DMS153 treated with DMSO at 0.1 percent for 48 hours (cell line): ENCODE results near the gene NUDT2.
"Not testable (repeated sequence)": the region's sequence is repeated elsewhere in the genome, so short reads cannot be mapped to it uniquely, and the experiment has no call there.

Experiments used
- DNase-seq: peaks from one replicate; lab custom pipeline; 2025; ENCODE audit not compliant: unreplicated experiment; lab: John Stamatoyannopoulos, UW

NUDT2 gene

GRCh38 chr9:34328987-34329832 lies at the start of gene NUDT2, which contains the start of gene KIF24:
Gene NUDT2, plus strand, starts transcription at chr9:34329569. Its CDS starts 9,471 bp downstream, at chr9:34339040.
Gene KIF24, minus strand, starts transcription at chr9:34329268. Its CDS starts 17,922 bp downstream, at chr9:34311346.
- DNase-seq = peak; percentile 99

GRCh38 chr9:34282096-34282495 lies 47.3 kb upstream of the NUDT2 start:
- no peak for DNase-seq

DNA sequence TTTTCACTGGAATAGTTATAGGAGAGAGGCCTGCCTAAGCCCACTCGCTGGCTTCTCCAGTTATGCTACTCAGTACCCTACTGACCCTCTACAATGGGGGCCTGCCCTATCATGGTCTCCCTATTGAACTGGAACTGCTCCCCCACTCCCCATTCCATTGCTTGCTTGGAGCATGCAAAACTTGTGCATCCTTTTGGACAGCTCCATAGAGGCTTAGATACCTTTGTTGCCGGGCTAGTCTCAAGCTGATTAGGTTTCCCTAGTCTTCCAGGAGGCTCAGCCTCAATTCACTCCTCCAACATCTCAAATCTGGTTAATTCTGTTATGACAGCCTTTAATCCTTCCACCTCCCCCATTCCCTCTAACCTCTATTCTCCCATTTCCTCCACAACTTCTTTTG lies 40.2 kb upstream of the NUDT2 start:
- no peak for DNase-seq

DNA sequence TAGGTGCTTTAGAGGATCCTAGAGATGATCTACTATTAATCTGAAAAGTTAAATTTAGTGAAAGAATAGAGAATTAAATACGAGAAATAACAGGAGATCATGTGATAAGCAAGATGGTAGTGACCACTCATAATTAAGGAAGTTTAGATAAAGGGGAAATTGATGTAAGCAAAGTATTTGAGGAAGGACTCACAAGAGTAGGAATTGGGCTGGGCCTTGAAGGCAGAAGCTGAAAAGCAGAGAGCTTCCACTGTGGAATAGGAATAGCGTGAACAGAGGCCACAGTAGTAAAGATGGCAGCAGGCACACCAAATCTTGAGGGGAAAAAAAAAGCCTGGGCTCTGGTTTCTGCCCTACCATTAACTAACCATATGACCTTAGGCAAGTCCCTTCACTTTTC lies 38.3 kb upstream of the NUDT2 start:
- no peak for DNase-seq

DNA sequence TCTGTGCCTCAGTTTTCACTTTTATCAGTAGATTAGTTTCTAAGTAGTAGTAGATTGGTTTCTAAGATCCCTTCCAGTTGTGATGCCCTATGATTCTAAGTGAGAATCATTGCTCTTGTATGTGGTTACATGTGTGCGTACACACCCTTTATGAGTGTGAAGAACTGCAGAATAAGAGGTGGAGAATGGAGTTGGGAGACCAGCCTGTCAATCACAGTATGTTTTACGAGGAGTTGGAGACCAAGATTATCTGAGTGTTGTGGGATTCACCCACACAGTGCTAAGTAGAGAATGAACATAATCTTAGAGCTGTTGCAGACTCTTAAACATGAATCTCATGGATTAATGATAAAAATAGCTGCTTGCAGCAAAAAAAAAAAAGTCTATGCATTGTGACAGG lies 37.9 kb upstream of the NUDT2 start:
- DNase-seq = no peak

GRCh38 chr9:34292552-34292951 lies 36.8 kb upstream of the NUDT2 start:
- no peak for DNase-seq

- not testable (repeated sequence) for DNase-seq
Observed at GRCh38 chr9:34301064-34301463, 28.3 kb upstream of the NUDT2 start.

DNA sequence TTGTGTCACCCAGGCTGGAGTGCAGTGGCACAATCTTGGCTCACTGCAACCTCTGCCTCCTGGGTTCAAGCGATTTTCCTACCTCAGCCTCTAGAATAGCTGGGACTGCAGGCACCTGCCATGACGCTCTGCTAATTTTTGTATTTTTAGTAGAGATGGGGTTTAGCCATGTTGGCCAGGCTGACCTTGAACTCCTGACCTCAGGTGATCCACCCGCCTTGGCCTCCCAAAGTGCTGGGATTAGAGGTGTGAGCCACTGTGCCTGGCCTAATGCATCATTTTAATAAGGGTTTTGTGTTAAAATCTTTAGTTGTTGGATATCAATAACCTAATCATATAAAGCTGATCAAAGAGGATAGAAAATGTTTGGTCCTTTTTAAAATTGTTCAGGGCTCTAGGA lies 21.1 kb upstream of the NUDT2 start:
- not testable (repeated sequence) for DNase-seq

- peak; percentile 7 for DNase-seq
Observed at GRCh38 chr9:34310215-34310614, 19.2 kb upstream of the NUDT2 start.

- DNase-seq = no peak
Observed at GRCh38 chr9:34311499-34312185, 17.7 kb upstream of the NUDT2 start.

- DNase-seq = no peak
Observed at GRCh38 chr9:34317436-34317835, 11.9 kb upstream of the NUDT2 start.

- no peak for DNase-seq
Observed at GRCh38 chr9:34318163-34318790, 11.1 kb upstream of the NUDT2 start.

GRCh38 chr9:34321451-34321850 lies 7.9 kb upstream of the NUDT2 start:
- no peak for DNase-seq

- no peak for DNase-seq
Observed at GRCh38 chr9:34322899-34323591, 6.3 kb upstream of the NUDT2 start.

- no peak for DNase-seq
Observed at GRCh38 chr9:34326690-34327089, 2.7 kb upstream of the NUDT2 start.

- no peak for DNase-seq
Observed at GRCh38 chr9:34328500-34328986, 826 bp upstream of the NUDT2 start.

- no peak for DNase-seq
Observed at GRCh38 chr9:34331196-34331595, 1.8 kb downstream of the NUDT2 start.

GRCh38 chr9:34332076-34332964 lies 3.0 kb downstream of the NUDT2 start:
- peak; percentile 5 for DNase-seq

GRCh38 chr9:34333836-34334235 lies 4.5 kb downstream of the NUDT2 start:
- no peak for DNase-seq

GRCh38 chr9:34334337-34334824 lies 5.0 kb downstream of the NUDT2 start:
- DNase-seq = no peak
